ENCODE measurements around the gene LENG9.
A peak's percentile ranks its signal among the peaks of the same experiment; 100 is the strongest.

The LENG9 gene

GRCh38 chr19:54462655-54463530 lies 685 bp downstream of the LENG9 start:
- peaks cover 34% of the 10 kb centered on the region for H3K4me1 ChIP-seq (ENCODE audit: control insufficient read depth, insufficient read depth, low read length)
- peak overlapping the region; percentile 93 for H3K9ac ChIP-seq (ENCODE audit: low read depth, low read length)
- H3K27me3 ChIP-seq (ENCODE audit: control insufficient read depth, insufficient read depth, low read length) = no peaks in the 10 kb centered on the region
- H3K9me3 ChIP-seq (replicated peaks; ENCODE audit: low read length) = no peaks in the 10 kb centered on the region
- peak overlapping the region; percentile 84 for H3K4me3 ChIP-seq (ENCODE audit: low read length)
- peaks cover 36% of the 10 kb centered on the region for H3K36me3 ChIP-seq (ENCODE audit: insufficient read depth, low read length)
- H3K4me2 ChIP-seq (ENCODE audit: low read length) = peak overlapping the region; percentile 99

DNA sequence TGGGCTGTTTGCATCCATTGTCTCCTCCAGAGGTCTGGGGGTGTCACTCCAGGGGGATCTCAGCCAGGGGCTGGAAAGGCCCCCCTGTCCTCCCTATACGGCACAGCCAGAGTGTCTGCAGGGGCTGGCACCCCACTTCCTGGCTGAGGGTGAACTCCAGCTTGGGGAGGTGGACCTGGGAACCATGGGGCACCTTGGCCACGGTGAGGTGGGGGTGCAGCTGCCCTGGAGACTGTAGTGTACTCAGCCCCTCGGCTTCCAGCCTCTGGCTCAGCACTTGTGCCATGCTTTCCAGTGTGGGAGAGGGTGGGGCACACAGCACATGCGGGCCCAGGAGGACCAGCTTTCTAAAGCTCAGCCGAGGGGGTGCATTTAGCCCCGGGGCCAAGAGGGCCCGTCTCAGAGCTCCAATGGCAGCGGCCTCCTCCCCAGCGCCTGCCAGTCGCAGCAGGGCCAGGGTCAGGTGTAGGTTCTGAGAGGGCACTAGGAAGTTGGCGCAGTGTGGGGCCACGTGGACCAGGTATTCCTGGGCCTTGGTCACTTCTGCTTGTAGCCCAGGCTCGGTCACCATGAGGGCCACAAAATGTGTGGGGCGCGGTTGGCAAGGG lies 1.4 kb downstream of the LENG9 start:
- H3K4me1 ChIP-seq (ENCODE audit: control insufficient read depth, insufficient read depth, low read length) = peaks cover 34% of the 10 kb centered on the region
- peak overlapping the region; percentile 84 for H3K4me3 ChIP-seq (ENCODE audit: low read length)
- H3K27me3 ChIP-seq (ENCODE audit: control insufficient read depth, insufficient read depth, low read length) = no peaks in the 10 kb centered on the region
- peak overlapping the region; percentile 99 for H3K4me2 ChIP-seq (ENCODE audit: low read length)
- peak overlapping the region; percentile 93 for H3K9ac ChIP-seq (ENCODE audit: low read depth, low read length)
- peaks cover 43% of the 10 kb centered on the region for H3K36me3 ChIP-seq (ENCODE audit: insufficient read depth, low read length)
- no peaks in the 10 kb centered on the region for H3K9me3 ChIP-seq (replicated peaks; ENCODE audit: low read length)

- H3K9ac ChIP-seq (ENCODE audit: low read depth, low read length) = no peak overlapping the region
- no peaks in the 10 kb centered on the region for H3K27me3 ChIP-seq (ENCODE audit: control insufficient read depth, insufficient read depth, low read length)
- no peaks in the 10 kb centered on the region for H3K9me3 ChIP-seq (replicated peaks; ENCODE audit: low read length)
- peaks cover 49% of the 10 kb centered on the region for H3K36me3 ChIP-seq (ENCODE audit: insufficient read depth, low read length)
- no peak overlapping the region for H3K4me3 ChIP-seq (ENCODE audit: low read length)
- peak overlapping the region; percentile 99 for H3K4me2 ChIP-seq (ENCODE audit: low read length)
- peaks cover 34% of the 10 kb centered on the region for H3K4me1 ChIP-seq (ENCODE audit: control insufficient read depth, insufficient read depth, low read length)
These were observed 2.0 kb downstream of the LENG9 start for GRCh38 chr19:54461613-54462012.

- H3K4me1 ChIP-seq (ENCODE audit: control insufficient read depth, insufficient read depth, low read length) = peaks cover 34% of the 10 kb centered on the region
- H3K4me3 ChIP-seq (ENCODE audit: low read length) = no peak overlapping the region
- peaks cover 53% of the 10 kb centered on the region for H3K36me3 ChIP-seq (ENCODE audit: insufficient read depth, low read length)
- no peak overlapping the region for H3K9ac ChIP-seq (ENCODE audit: low read depth, low read length)
- no peak overlapping the region for H3K4me2 ChIP-seq (ENCODE audit: low read length)
- no peaks in the 10 kb centered on the region for H3K27me3 ChIP-seq (ENCODE audit: control insufficient read depth, insufficient read depth, low read length)
- no peaks in the 10 kb centered on the region for H3K9me3 ChIP-seq (replicated peaks; ENCODE audit: low read length)
These were observed 2.4 kb downstream of the LENG9 start for GRCh38 chr19:54461210-54461609.

GRCh38 chr19:54460230-54461005 lies 3.2 kb downstream of the LENG9 start:
- Histone ChIP-seq H3K9me3 (replicated peaks; ENCODE audit: low read length) (no peaks in the 10 kb centered on the region), H3K4me3 (ENCODE audit: low read length) (no peak overlapping the region), H3K9ac (ENCODE audit: low read depth, low read length) (no peak overlapping the region), H3K4me1 (ENCODE audit: control insufficient read depth, insufficient read depth, low read length) (peaks cover 34% of the 10 kb centered on the region), H3K36me3 (ENCODE audit: insufficient read depth, low read length) (peaks cover 61% of the 10 kb centered on the region), H3K4me2 (ENCODE audit: low read length) (no peak overlapping the region), H3K27me3 (ENCODE audit: control insufficient read depth, insufficient read depth, low read length) (no peaks in the 10 kb centered on the region)

- no peaks in the 10 kb centered on the region for H3K27me3 ChIP-seq (ENCODE audit: control insufficient read depth, insufficient read depth, low read length)
- peaks cover 29% of the 10 kb centered on the region for H3K4me1 ChIP-seq (ENCODE audit: control insufficient read depth, insufficient read depth, low read length)
- no peak overlapping the region for H3K4me3 ChIP-seq (ENCODE audit: low read length)
- H3K4me2 ChIP-seq (ENCODE audit: low read length) = no peak overlapping the region
- H3K9ac ChIP-seq (ENCODE audit: low read depth, low read length) = no peak overlapping the region
- no peaks in the 10 kb centered on the region for H3K9me3 ChIP-seq (replicated peaks; ENCODE audit: low read length)
- H3K36me3 ChIP-seq (ENCODE audit: insufficient read depth, low read length) = peaks cover 69% of the 10 kb centered on the region
These were observed 4.0 kb downstream of the LENG9 start for GRCh38 chr19:54459282-54460229.

- no peak overlapping the region for H3K4me2 ChIP-seq (ENCODE audit: low read length)
- no peaks in the 10 kb centered on the region for H3K9me3 ChIP-seq (replicated peaks; ENCODE audit: low read length)
- H3K4me3 ChIP-seq (ENCODE audit: low read length) = no peak overlapping the region
- H3K36me3 ChIP-seq (ENCODE audit: insufficient read depth, low read length) = peaks cover 77% of the 10 kb centered on the region
- no peak overlapping the region for H3K9ac ChIP-seq (ENCODE audit: low read depth, low read length)
- peaks cover 23% of the 10 kb centered on the region for H3K4me1 ChIP-seq (ENCODE audit: control insufficient read depth, insufficient read depth, low read length)
- no peaks in the 10 kb centered on the region for H3K27me3 ChIP-seq (ENCODE audit: control insufficient read depth, insufficient read depth, low read length)
These were observed 4.8 kb downstream of the LENG9 start for GRCh38 chr19:54458648-54459281.

- H3K9ac ChIP-seq (ENCODE audit: low read depth, low read length) = no peak overlapping the region
- peaks cover 85% of the 10 kb centered on the region for H3K36me3 ChIP-seq (ENCODE audit: insufficient read depth, low read length)
- H3K4me1 ChIP-seq (ENCODE audit: control insufficient read depth, insufficient read depth, low read length) = peaks cover 17% of the 10 kb centered on the region
These were observed 5.6 kb downstream of the LENG9 start for GRCh38 chr19:54457773-54458647.

GRCh38 chr19:54456423-54457373 lies 6.9 kb downstream of the LENG9 start:
- Histone ChIP-seq H3K9me3 (replicated peaks; ENCODE audit: low read length) (no peaks in the 10 kb centered on the region), H3K4me2 (ENCODE audit: low read length) (no peak overlapping the region), H3K9ac (ENCODE audit: low read depth, low read length) (no peak overlapping the region), H3K4me3 (ENCODE audit: low read length) (no peak overlapping the region), H3K36me3 (ENCODE audit: insufficient read depth, low read length) (peaks cover 86% of the 10 kb centered on the region), H3K4me1 (ENCODE audit: control insufficient read depth, insufficient read depth, low read length) (peaks cover 9% of the 10 kb centered on the region), H3K27me3 (ENCODE audit: control insufficient read depth, insufficient read depth, low read length) (no peaks in the 10 kb centered on the region)

More at GRCh38 chr19:54457773-54458647, 5.6 kb downstream of the LENG9 start:
- H3K4me3 ChIP-seq (ENCODE audit: low read length) = no peak overlapping the region
- no peaks in the 10 kb centered on the region for H3K9me3 ChIP-seq (replicated peaks; ENCODE audit: low read length)
- no peak overlapping the region for H3K4me2 ChIP-seq (ENCODE audit: low read length)
- no peaks in the 10 kb centered on the region for H3K27me3 ChIP-seq (ENCODE audit: control insufficient read depth, insufficient read depth, low read length)

Data from skeletal muscle satellite cell (primary cell).